NCI-H82 treated with DMSO at 0.1 percent for 48 hours (cell line): ENCODE data around the gene TBC1D14.

Experiments used
- DNase-seq: peaks from one replicate; lab custom pipeline; 2025; ENCODE audit not compliant: unreplicated experiment; lab: John Stamatoyannopoulos, UW

Gene TBC1D14

GRCh38 chr4:6928081-6928480 is 18.5 kb downstream of the TBC1D14 start:
- DNase-seq, result no peak

- DNase-seq, result no peak
Measured at GRCh38 chr4:6929339-6929811, 19.7 kb downstream of the TBC1D14 start.

GRCh38 chr4:6929812-6930464 is 20.3 kb downstream of the TBC1D14 start:
- DNase-seq, result no peak

- no peak for DNase-seq
Measured at GRCh38 chr4:6932475-6932874, 22.8 kb downstream of the TBC1D14 start.

- DNase-seq, result no peak
Measured at GRCh38 chr4:6932918-6933317, 23.3 kb downstream of the TBC1D14 start.

GRCh38 chr4:6933691-6934430 is 24.2 kb downstream of the TBC1D14 start:
- DNase-seq, result no peak

GRCh38 chr4:6935965-6936364 is 26.3 kb downstream of the TBC1D14 start:
- DNase-seq, result no peak

GRCh38 chr4:6937201-6937600 is 27.6 kb downstream of the TBC1D14 start:
- no peak for DNase-seq

GRCh38 chr4:6937754-6938153 is 28.1 kb downstream of the TBC1D14 start:
- no peak for DNase-seq

GRCh38 chr4:6938237-6938636 is 28.6 kb downstream of the TBC1D14 start:
- DNase-seq, result no peak

GRCh38 chr4:6938647-6939271 is 29.1 kb downstream of the TBC1D14 start:
- no peak for DNase-seq

- no peak for DNase-seq
Measured at GRCh38 chr4:6939761-6940743, 30.4 kb downstream of the TBC1D14 start.

GRCh38 chr4:6940744-6941137 is 31.1 kb downstream of the TBC1D14 start:
- DNase-seq, result no peak

- no peak for DNase-seq
Measured at GRCh38 chr4:6941796-6942195, 32.2 kb downstream of the TBC1D14 start.

GRCh38 chr4:6942238-6942800 is 32.7 kb downstream of the TBC1D14 start:
- no peak for DNase-seq

- DNase-seq, result no peak
Measured at GRCh38 chr4:6943012-6943884, 33.6 kb downstream of the TBC1D14 start.

- no peak for DNase-seq
Measured at GRCh38 chr4:6943885-6944225, 34.2 kb downstream of the TBC1D14 start.

- no peak for DNase-seq
Measured at GRCh38 chr4:6944301-6945051, 34.9 kb downstream of the TBC1D14 start.

GRCh38 chr4:6945052-6945409 is 35.4 kb downstream of the TBC1D14 start:
- no peak for DNase-seq
